K562 (cell line): ENCODE results near the gene GAL3ST1. TPM values are rescaled to one million over a fixed set of nuclear protein-coding genes. Genes with fewer than 3 reads are reported as not detected.

Source experiments
- BRD9 ChIP-seq: fragments of 450-650 bp; IDR thresholded peaks from 2 replicates; pipeline ENCODE4 v1.6.1; 2018; ENCODE audit warnings: low read depth; ENCODE audit not compliant: partially characterized antibody
- EHMT2 ChIP-seq: fragments of 450-650 bp; IDR thresholded peaks from 2 replicates; pipeline ENCODE4 v1.6.1; 2018; ENCODE audit warnings: antibody characterized with exemption
- ELF4 ChIP-seq: fragments of 450-650 bp; formaldehyde crosslinking; IDR thresholded peaks from 2 replicates; pipeline ENCODE4 v1.4.0; 2022; ENCODE audit warnings: missing genetic modification characterization
- FUS ChIP-seq: fragments of 200-400 bp; formaldehyde crosslinking; optimal IDR thresholded peaks from 2 replicates; pipeline ENCODE3; 2017; ENCODE audit warnings: low read depth, low read length
- HCFC1 ChIP-seq: IDR thresholded peaks from 2 replicates; pipeline ENCODE4 v1.6.1; 2012; ENCODE audit warnings: low read depth, low read length, improper control_type of control experiment
- KAT8 ChIP-seq: fragments of 450-650 bp; IDR thresholded peaks from 2 replicates; pipeline ENCODE4 v1.6.1; 2016; ENCODE audit warnings: low read depth, mild to moderate bottlenecking
- MCM5 ChIP-seq: fragments of 450-650 bp; IDR thresholded peaks from 2 replicates; pipeline ENCODE4 v1.6.1; 2016; ENCODE audit warnings: low read depth
- MTA3 ChIP-seq: fragments of 450-650 bp; formaldehyde crosslinking; IDR thresholded peaks from 2 replicates; pipeline ENCODE4 v1.6.1; 2017; ENCODE audit warnings: mild to moderate bottlenecking, borderline replicate concordance
- PCBP2 ChIP-seq: fragments of 200-400 bp; formaldehyde crosslinking; IDR thresholded peaks from 2 replicates; pipeline ENCODE4 v1.6.1; 2018; ENCODE audit warnings: low read length, low read depth, mild to moderate bottlenecking, moderate library complexity; ENCODE audit not compliant: poor library complexity, severe bottlenecking
- PHF21A ChIP-seq: fragments of 450-650 bp; IDR thresholded peaks from 2 replicates; pipeline ENCODE4 v1.6.1; 2017; ENCODE audit warnings: low read depth, borderline replicate concordance
- RBM14 ChIP-seq: fragments of 200-400 bp; formaldehyde crosslinking; IDR thresholded peaks from 2 replicates; pipeline ENCODE4 v1.6.1; 2018; ENCODE audit warnings: low read depth, mild to moderate bottlenecking, low read length, moderate library complexity, borderline replicate concordance; ENCODE audit not compliant: insufficient read depth
- SAFB2 ChIP-seq: fragments of 200-400 bp; formaldehyde crosslinking; IDR thresholded peaks from 2 replicates; pipeline ENCODE4 v1.6.1; 2018; ENCODE audit warnings: borderline replicate concordance, low read length, low read depth, moderate library complexity; ENCODE audit not compliant: severe bottlenecking
- SP1 ChIP-seq: sonication (generic); formaldehyde crosslinking; IDR thresholded peaks from 2 replicates; pipeline ENCODE4 v1.8.1; 2022; ENCODE audit warnings: mild to moderate bottlenecking, missing genetic modification reagents
- TFAP4 ChIP-seq: sonication (generic); formaldehyde crosslinking; IDR thresholded peaks from 2 replicates; pipeline ENCODE4 v1.8.0; 2022; ENCODE audit warnings: missing genetic modification reagents, mild to moderate bottlenecking, moderate library complexity, borderline replicate concordance
- ZNF232 ChIP-seq: sonication (generic); formaldehyde crosslinking; IDR thresholded peaks from 2 replicates; pipeline ENCODE4 v1.8.0; 2022; ENCODE audit warnings: mild to moderate bottlenecking, missing genetic modification reagents
- ZNF239 ChIP-seq: fragments of 250-450 bp; sonication (Bioruptor Pico); IDR thresholded peaks from 2 replicates; pipeline ENCODE4 v1.4.0; 2020; ENCODE audit warnings: mild to moderate bottlenecking
- ZNF3 ChIP-seq: fragments of 250-450 bp; sonication (Bioruptor Pico); IDR thresholded peaks from 2 replicates; pipeline ENCODE4 v1.5.0; 2021; ENCODE audit warnings: mild to moderate bottlenecking, moderate library complexity
- ZNF444 ChIP-seq: fragments of 250-450 bp; sonication (Bioruptor Pico); IDR thresholded peaks from 2 replicates; pipeline ENCODE4 v1.4.0; 2020; ENCODE audit warnings: mild to moderate bottlenecking, moderate library complexity
- polyA plus RNA-seq, 8 experiments: library from polyadenylated mRNA; depleted of rRNA in 4 of 8; stranded (reverse) in 5 of 8; unstranded in 3 of 8; fragments of >200 nt; fragmentation: Nextera tagmentation in 2 of 8; fragmentation: Illumina TruSeq in 1 of 8; extraction: Ambion mirVana in 2 of 8; extraction: Trizol in 1 of 8; gene quantifications; 2 replicates each; pipeline versions ENCODE4 v1.2.1 to v1.2.3, GENCODE V29; 2011 to 2014; ENCODE audit warnings: inconsistent platforms in 1 of 8, missing spikeins in 1 of 8
- total RNA-seq, 7 experiments: library from RNA; depleted of rRNA in 6 of 7; stranded (reverse); fragments of >200 nt in 6 of 7; fragmentation: Illumina TruSeq in 2 of 7; extraction: Trizol in 2 of 7; gene quantifications; 2 replicates each; pipeline versions ENCODE4 v1.2.1 to v1.2.3, GENCODE V29; 2011 to 2021; ENCODE audit warnings: low replicate concordance in 1 of 7
- TF ChIP-seq, protein P1 (sequence below), 3 experiments: fragments of 200-800 bp in 1 of 3; fragments of 250-450 bp in 1 of 3; fragments of 450-650 bp in 1 of 3; sonication (Bioruptor Pico) in 1 of 3; sonication (Bioruptor generic) in 1 of 3; formaldehyde crosslinking in 1 of 3; IDR thresholded peaks; 2 replicates each; pipeline versions ENCODE4 v1.6.1 to v1.8.0; 2016 to 2022; ENCODE audit warnings: mild to moderate bottlenecking in 2 of 3, missing genetic modification characterization in 2 of 3, missing compliant biosample characterization in 1 of 3, moderate library complexity in 1 of 3
- TF ChIP-seq, protein P2 (sequence below): sonication (generic); formaldehyde crosslinking; IDR thresholded peaks from 2 replicates; pipeline ENCODE4 v1.8.1; 2023; ENCODE audit warnings: mild to moderate bottlenecking, missing genetic modification reagents, moderate library complexity
- TF ChIP-seq, protein P3 (sequence below): fragments of 250-450 bp; sonication (Bioruptor Pico); IDR thresholded peaks from 2 replicates; pipeline ENCODE4 v1.4.0; 2020; ENCODE audit warnings: mild to moderate bottlenecking, moderate library complexity

The GAL3ST1 gene
- total and polyA plus RNA-seq, 9 of the 15 experiments (the other 6 are each of a cell fraction or from before 2014, with no cell fraction given), result 0.03 to 1.9 (median 0.33) TPM; not detected in 1

DNA sequence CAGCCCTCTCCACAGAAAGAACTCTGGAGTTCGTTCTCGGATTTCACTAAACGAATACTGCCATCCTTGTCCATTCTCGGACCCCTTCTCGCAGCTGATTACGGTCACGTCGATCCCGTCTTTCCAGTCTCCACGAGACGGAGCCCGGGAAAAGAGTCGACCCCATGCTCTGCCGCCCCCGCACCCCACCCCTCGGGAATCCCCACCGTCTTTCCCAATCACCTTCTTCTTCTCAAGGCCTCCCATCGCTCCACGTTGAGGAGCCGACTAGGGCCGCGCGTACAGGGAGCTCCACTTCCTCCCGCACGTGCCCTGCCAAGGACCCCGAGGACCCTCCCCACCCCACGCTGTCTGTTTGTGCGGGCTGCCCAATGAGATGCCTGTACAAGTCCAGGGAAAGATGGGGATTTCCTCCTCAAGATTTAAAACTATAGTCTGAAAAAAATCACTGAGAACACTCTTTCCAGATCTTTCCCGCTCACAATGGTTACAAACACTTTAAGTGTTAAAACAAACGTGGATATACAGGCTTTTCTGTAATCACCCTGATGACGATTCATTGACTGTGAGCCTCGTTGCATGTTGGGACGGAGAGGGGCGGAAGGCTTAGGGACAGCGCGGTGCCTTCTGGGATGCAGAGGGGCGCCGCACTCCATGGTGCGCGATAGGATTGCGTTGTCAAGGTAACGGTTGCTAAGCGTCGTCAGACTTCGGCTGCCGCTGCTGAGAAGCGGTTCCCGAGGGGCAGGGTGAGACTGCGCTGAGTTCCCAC is 17.3 kb upstream of the GAL3ST1 start, which contains the start of gene PES1 (continued):
- no peak for TF ChIP-seq MCM5
- no peak for TF ChIP-seq EHMT2
- TF ChIP-seq RBM14, result no peak
- TF ChIP-seq, protein P1, sequence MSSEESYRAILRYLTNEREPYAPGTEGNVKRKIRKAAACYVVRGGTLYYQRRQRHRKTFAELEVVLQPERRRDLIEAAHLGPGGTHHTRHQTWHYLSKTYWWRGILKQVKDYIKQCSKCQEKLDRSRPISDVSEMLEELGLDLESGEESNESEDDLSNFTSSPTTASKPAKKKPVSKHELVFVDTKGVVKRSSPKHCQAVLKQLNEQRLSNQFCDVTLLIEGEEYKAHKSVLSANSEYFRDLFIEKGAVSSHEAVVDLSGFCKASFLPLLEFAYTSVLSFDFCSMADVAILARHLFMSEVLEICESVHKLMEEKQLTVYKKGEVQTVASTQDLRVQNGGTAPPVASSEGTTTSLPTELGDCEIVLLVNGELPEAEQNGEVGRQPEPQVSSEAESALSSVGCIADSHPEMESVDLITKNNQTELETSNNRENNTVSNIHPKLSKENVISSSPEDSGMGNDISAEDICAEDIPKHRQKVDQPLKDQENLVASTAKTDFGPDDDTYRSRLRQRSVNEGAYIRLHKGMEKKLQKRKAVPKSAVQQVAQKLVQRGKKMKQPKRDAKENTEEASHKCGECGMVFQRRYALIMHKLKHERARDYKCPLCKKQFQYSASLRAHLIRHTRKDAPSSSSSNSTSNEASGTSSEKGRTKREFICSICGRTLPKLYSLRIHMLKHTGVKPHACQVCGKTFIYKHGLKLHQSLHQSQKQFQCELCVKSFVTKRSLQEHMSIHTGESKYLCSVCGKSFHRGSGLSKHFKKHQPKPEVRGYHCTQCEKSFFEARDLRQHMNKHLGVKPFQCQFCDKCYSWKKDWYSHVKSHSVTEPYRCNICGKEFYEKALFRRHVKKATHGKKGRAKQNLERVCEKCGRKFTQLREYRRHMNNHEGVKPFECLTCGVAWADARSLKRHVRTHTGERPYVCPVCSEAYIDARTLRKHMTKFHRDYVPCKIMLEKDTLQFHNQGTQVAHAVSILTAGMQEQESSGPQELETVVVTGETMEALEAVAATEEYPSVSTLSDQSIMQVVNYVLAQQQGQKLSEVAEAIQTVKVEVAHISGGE (CRISPR knock-in tag; IDR thresholded peaks at IDR 0.05), result peak in 1 of 3 experiments; percentile 43; a peak in 1 of 6 replicates
- no peak for TF ChIP-seq ZNF444 (CRISPR knock-in tag)
- no peak for TF ChIP-seq ZNF3
- TF ChIP-seq ZNF239 (CRISPR knock-in tag), result no peak
- peak; percentile 96 for TF ChIP-seq HCFC1
- TF ChIP-seq ZNF232 (CRISPR knock-in tag), result no peak
- TF ChIP-seq, protein P2, sequence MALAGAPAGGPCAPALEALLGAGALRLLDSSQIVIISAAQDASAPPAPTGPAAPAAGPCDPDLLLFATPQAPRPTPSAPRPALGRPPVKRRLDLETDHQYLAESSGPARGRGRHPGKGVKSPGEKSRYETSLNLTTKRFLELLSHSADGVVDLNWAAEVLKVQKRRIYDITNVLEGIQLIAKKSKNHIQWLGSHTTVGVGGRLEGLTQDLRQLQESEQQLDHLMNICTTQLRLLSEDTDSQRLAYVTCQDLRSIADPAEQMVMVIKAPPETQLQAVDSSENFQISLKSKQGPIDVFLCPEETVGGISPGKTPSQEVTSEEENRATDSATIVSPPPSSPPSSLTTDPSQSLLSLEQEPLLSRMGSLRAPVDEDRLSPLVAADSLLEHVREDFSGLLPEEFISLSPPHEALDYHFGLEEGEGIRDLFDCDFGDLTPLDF, result no peak
- TF ChIP-seq BRD9, result no peak
- TF ChIP-seq SAFB2, result no peak
- TF ChIP-seq MTA3, result peak; percentile 34; the same call in 1 of the 2 replicates
- TF ChIP-seq PHF21A, result no peak
- no peak for TF ChIP-seq FUS
- TF ChIP-seq, protein P3, sequence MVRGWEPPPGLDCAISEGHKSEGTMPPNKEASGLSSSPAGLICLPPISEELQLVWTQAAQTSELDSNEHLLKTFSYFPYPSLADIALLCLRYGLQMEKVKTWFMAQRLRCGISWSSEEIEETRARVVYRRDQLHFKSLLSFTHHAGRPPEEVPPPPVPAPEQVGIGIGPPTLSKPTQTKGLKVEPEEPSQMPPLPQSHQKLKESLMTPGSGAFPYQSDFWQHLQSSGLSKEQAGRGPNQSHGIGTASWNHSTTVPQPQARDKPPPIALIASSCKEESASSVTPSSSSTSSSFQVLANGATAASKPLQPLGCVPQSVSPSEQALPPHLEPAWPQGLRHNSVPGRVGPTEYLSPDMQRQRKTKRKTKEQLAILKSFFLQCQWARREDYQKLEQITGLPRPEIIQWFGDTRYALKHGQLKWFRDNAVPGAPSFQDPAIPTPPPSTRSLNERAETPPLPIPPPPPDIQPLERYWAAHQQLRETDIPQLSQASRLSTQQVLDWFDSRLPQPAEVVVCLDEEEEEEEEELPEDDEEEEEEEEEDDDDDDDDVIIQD (CRISPR knock-in tag), result no peak
- no peak for TF ChIP-seq ELF4 (CRISPR knock-in tag)
- no peak for TF ChIP-seq KAT8
- TF ChIP-seq PCBP2, result no peak
- peak; percentile 67 for TF ChIP-seq SP1 (CRISPR knock-in tag)
- TF ChIP-seq TFAP4, result peak; percentile 53; the same call in 1 of the 2 replicates
